ENCODE data around the gene TBX1.
"Not testable (repeated sequence)": the region's sequence is repeated elsewhere in the genome, so short reads cannot be mapped to it uniquely, and the experiment has no call there.

TBX1 gene

GRCh38 chr22:19783586-19784383 is 23.2 kb downstream of the TBX1 start:
- no peak for DNase-seq (ENCODE audit: low read depth in 3 of 3)

- no peak for DNase-seq (ENCODE audit: low read depth in 3 of 3)
These were observed 24.0 kb downstream of the TBX1 start for GRCh38 chr22:19784384-19785175.

- no peak for DNase-seq (ENCODE audit: low read depth in 3 of 3)
These were observed 25.1 kb downstream of the TBX1 start for GRCh38 chr22:19785461-19786263.

- no peak for DNase-seq (ENCODE audit: low read depth in 3 of 3)
These were observed 25.6 kb downstream of the TBX1 start for GRCh38 chr22:19786264-19786585.

- no peak for DNase-seq (ENCODE audit: low read depth in 3 of 3)
These were observed 26.6 kb downstream of the TBX1 start for GRCh38 chr22:19786959-19787848.

GRCh38 chr22:19787849-19788141 is 27.2 kb downstream of the TBX1 start:
- DNase-seq (ENCODE audit: low read depth in 3 of 3) = no peak

- no peak for DNase-seq (ENCODE audit: low read depth in 3 of 3)
These were observed 28.2 kb downstream of the TBX1 start for GRCh38 chr22:19788661-19789225.

- no peak for DNase-seq (ENCODE audit: low read depth in 3 of 3)
These were observed 28.8 kb downstream of the TBX1 start for GRCh38 chr22:19789406-19789805.

GRCh38 chr22:19789828-19790227 is 29.2 kb downstream of the TBX1 start:
- DNase-seq (ENCODE audit: low read depth in 3 of 3) = no peak

- DNase-seq (ENCODE audit: low read depth in 3 of 3) = no peak
These were observed 30.7 kb downstream of the TBX1 start for GRCh38 chr22:19791243-19791642.

GRCh38 chr22:19791894-19792293 is 31.3 kb downstream of the TBX1 start:
- DNase-seq (ENCODE audit: low read depth in 3 of 3) = no peak

GRCh38 chr22:19792383-19792896 is 31.9 kb downstream of the TBX1 start:
- DNase-seq (ENCODE audit: low read depth in 3 of 3) = not testable (repeated sequence)

GRCh38 chr22:19793161-19793560 is 32.6 kb downstream of the TBX1 start:
- no peak for DNase-seq (ENCODE audit: low read depth in 3 of 3)

- DNase-seq (ENCODE audit: low read depth in 3 of 3) = no peak
These were observed 33.2 kb downstream of the TBX1 start for GRCh38 chr22:19793661-19794310.

- DNase-seq (ENCODE audit: low read depth in 3 of 3) = no peak
These were observed 35.0 kb downstream of the TBX1 start for GRCh38 chr22:19795617-19796008.

GRCh38 chr22:19796160-19796559 is 35.6 kb downstream of the TBX1 start:
- DNase-seq (ENCODE audit: low read depth in 3 of 3) = no peak

- no peak for DNase-seq (ENCODE audit: low read depth in 3 of 3)
These were observed 36.8 kb downstream of the TBX1 start for GRCh38 chr22:19797086-19798002.

- DNase-seq (ENCODE audit: low read depth in 3 of 3) = no peak
These were observed 37.6 kb downstream of the TBX1 start for GRCh38 chr22:19798003-19798665.

- DNase-seq (ENCODE audit: low read depth in 3 of 3) = no peak
These were observed 38.3 kb downstream of the TBX1 start for GRCh38 chr22:19798891-19799293.
